Left lung (tissue), 10 donors: ENCODE results near the gene ZC3H7B. TPM values are rescaled to one million over a fixed set of nuclear protein-coding genes. Genes with fewer than 3 reads are reported as not detected.

Experiments used
- ATAC-seq: fragments of 200-7000 bp; cut with Tn5 transposase; one replicate; pipeline ENCODE4 v1.9.1; 2020; ENCODE audit warnings: moderate library complexity
- DNase-seq, 4 donors: peaks; one replicate each; pipeline ENCODE4 v3.0.0-alpha.2; 2013 to 2020
- H3K27ac ChIP-seq, 2 donors: fragments of 200-600 bp; sonication (generic) in 1 of 2; one replicate each; pipeline versions ENCODE4 v1.5.0 to v1.8.0; 2020 to 2021
- H3K27me3 ChIP-seq, 2 donors: fragments of 200-600 bp; sonication (generic) in 1 of 2; one replicate each; pipeline versions ENCODE4 v1.5.0 to v1.8.0; 2020 to 2021
- H3K36me3 ChIP-seq, 2 donors: fragments of 200-600 bp; sonication (generic) in 1 of 2; one replicate each; pipeline versions ENCODE4 v1.5.0 to v1.8.0; 2020 to 2021
- H3K4me1 ChIP-seq, 2 donors: fragments of 200-600 bp; one replicate each; pipeline ENCODE4 v1.8.0; 2021
- H3K4me3 ChIP-seq, 2 donors: fragments of 200-600 bp; sonication (generic) in 1 of 2; one replicate each; pipeline versions ENCODE4 v1.5.0 to v1.8.0; 2020 to 2021; ENCODE audit warnings: mild to moderate bottlenecking in 1 of 2
- H3K9me3 ChIP-seq, 2 donors: fragments of 200-600 bp; sonication (generic) in 1 of 2; one replicate each; pipeline versions ENCODE4 v1.5.0 to v1.8.0; 2020 to 2021
- CTCF ChIP-seq, 2 donors: fragments of 200-600 bp; sonication (generic) in 1 of 2; IDR thresholded peaks; one replicate each; pipeline versions ENCODE4 v1.5.0 to v1.8.0; 2021; ENCODE audit warnings: antibody characterized with exemption in 2 of 2
- intact Hi-C, 2 donors: fragments of 100-400 bp; cut with DNase I; formaldehyde crosslinking; loops; one replicate each; pipeline versions ENCODE4 v1.11.2 to v1.14.2; 2022
- polyA plus RNA-seq, 6 donors: library from polyadenylated mRNA; unstranded; fragments of 120-200 nt; gene quantifications; one replicate each; pipeline ENCODE4 v1.2.1, GENCODE V29; 2013; ENCODE audit not compliant: insufficient read length in 6 of 6
- total RNA-seq, 2 donors: library from RNA; stranded (reverse); fragmentation: NEBNext Ultra II Directional; extraction: Animal tissue kit (Norgen Biotek cat#: 25700); gene quantifications; one replicate each; pipeline ENCODE4 v1.2.1, GENCODE V29; 2021
- donor health status: DM: no; HTN: yes; CAD: no.
- donor health status: DM: no; HTN: no; CAD: no.

Gene ZC3H7B
- total and polyA plus RNA-seq, 8 donors, result 50.4 to 84.1 (median 69.1) TPM

GRCh38 chr22:41262250-41262765 lies 39.0 kb upstream of the ZC3H7B start:
- Histone ChIP-seq H3K27ac (no peak overlapping the region), H3K9me3 (no peaks in the 10 kb centered on the region), H3K4me1 (no peaks in the 10 kb centered on the region), H3K27me3 (no peaks in the 10 kb centered on the region), H3K36me3 (peaks cover 0 to 99% of the 10 kb centered on the region in 2 donors), H3K4me3 (no peak overlapping the region)
- intact Hi-C loops, result no loop called here
- no peak for TF ChIP-seq CTCF (IDR thresholded peaks at IDR 0.05)
- ATAC-seq, result no peak
- no peak for DNase-seq

- H3K36me3 ChIP-seq, result peaks cover 0 to 99% of the 10 kb centered on the region in 2 donors
- H3K27ac ChIP-seq, result no peak overlapping the region
- intact Hi-C loops, result no loop called here
- ATAC-seq, result no peak
- no peaks in the 10 kb centered on the region for H3K4me1 ChIP-seq
- TF ChIP-seq CTCF (IDR thresholded peaks at IDR 0.05), result no peak
- H3K9me3 ChIP-seq, result no peaks in the 10 kb centered on the region
- H3K4me3 ChIP-seq, result no peak overlapping the region
- DNase-seq, result no peak
- H3K27me3 ChIP-seq, result no peaks in the 10 kb centered on the region
These were observed 37.6 kb upstream of the ZC3H7B start for GRCh38 chr22:41263704-41264103.

- ATAC-seq, result no peak
- peaks cover 0 to 99% of the 10 kb centered on the region in 2 donors for H3K36me3 ChIP-seq
- no peaks in the 10 kb centered on the region for H3K9me3 ChIP-seq
- no peak overlapping the region for H3K27ac ChIP-seq
- H3K4me3 ChIP-seq, result no peak overlapping the region
- intact Hi-C loops, result no loop called here
- no peak for TF ChIP-seq CTCF (IDR thresholded peaks at IDR 0.05)
- no peaks in the 10 kb centered on the region for H3K4me1 ChIP-seq
- no peak for DNase-seq
- H3K27me3 ChIP-seq, result no peaks in the 10 kb centered on the region
These were observed 36.9 kb upstream of the ZC3H7B start for GRCh38 chr22:41264408-41264941.

GRCh38 chr22:41267958-41268357 lies 33.4 kb upstream of the ZC3H7B start:
- intact Hi-C loops, result no loop called here
- ATAC-seq, result no peak
- TF ChIP-seq CTCF (IDR thresholded peaks at IDR 0.05), result no peak
- Histone ChIP-seq H3K4me1 (no peaks in the 10 kb centered on the region), H3K36me3 (peaks cover 0 to 99% of the 10 kb centered on the region in 2 donors), H3K27ac (no peak overlapping the region), H3K27me3 (no peaks in the 10 kb centered on the region), H3K9me3 (no peaks in the 10 kb centered on the region), H3K4me3 (no peak overlapping the region)
- no peak for DNase-seq

- no peak for ATAC-seq
- Histone ChIP-seq H3K9me3 (no peaks in the 10 kb centered on the region), H3K27ac (no peak overlapping the region), H3K4me1 (no peaks in the 10 kb centered on the region), H3K36me3 (peaks cover 0 to 100% of the 10 kb centered on the region in 2 donors), H3K4me3 (no peak overlapping the region), H3K27me3 (no peaks in the 10 kb centered on the region)
- TF ChIP-seq CTCF (IDR thresholded peaks at IDR 0.05), result no peak
- intact Hi-C loops, result no loop called here
- peak in 1 of 4 donors; percentile 39 for DNase-seq
These were observed 29.5 kb upstream of the ZC3H7B start for GRCh38 chr22:41271787-41272186.
